GM18861 (cell line): ENCODE measurements around the gene DLG5.

ENCODE experiments used
- ATAC-seq: cut with Tn5 transposase; IDR thresholded peaks from one replicate; pipeline ENCODE4 v1.9.1; 2021; ENCODE audit not compliant: unreplicated experiment

DLG5 gene

DNA sequence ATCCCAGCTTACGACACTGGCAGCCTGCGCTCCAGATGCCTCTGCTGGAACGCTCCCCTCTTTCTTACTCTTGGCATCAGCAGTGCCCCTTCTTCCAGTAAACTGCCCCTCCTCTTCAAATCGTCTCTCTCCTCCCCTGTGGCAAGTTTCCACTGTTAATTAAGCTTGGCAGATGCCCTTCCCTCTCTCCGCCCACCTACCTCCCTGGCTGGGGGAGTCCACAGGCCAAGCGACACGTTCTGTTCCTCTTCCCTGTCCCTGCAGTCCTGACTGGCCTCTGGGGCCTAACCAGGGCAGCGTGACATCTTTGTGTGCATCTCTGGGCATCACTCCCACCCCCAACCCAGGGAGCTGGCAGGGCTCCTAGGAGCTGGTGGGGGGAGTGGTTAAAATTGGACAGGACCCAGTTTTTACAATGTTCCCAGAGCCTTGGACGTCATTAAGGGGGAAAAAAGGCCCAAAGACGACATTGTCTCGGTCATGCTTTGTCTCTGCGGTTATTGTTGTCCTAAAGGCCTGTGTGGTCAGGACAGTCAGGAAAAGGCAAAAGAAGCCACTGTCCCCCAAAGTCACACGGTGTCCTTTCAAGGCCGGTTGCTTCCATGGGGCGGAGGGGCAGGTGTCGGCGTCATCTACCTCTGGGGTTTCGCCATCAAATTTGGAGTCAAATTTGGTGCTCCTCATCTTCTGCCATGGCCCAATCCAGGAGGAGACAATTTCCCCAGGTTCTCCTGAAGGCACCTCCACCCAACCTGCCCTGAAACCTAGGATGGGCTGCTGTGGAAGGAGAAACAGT is 54.2 kb downstream of the DLG5 start:
- ATAC-seq, result no peak

DNA sequence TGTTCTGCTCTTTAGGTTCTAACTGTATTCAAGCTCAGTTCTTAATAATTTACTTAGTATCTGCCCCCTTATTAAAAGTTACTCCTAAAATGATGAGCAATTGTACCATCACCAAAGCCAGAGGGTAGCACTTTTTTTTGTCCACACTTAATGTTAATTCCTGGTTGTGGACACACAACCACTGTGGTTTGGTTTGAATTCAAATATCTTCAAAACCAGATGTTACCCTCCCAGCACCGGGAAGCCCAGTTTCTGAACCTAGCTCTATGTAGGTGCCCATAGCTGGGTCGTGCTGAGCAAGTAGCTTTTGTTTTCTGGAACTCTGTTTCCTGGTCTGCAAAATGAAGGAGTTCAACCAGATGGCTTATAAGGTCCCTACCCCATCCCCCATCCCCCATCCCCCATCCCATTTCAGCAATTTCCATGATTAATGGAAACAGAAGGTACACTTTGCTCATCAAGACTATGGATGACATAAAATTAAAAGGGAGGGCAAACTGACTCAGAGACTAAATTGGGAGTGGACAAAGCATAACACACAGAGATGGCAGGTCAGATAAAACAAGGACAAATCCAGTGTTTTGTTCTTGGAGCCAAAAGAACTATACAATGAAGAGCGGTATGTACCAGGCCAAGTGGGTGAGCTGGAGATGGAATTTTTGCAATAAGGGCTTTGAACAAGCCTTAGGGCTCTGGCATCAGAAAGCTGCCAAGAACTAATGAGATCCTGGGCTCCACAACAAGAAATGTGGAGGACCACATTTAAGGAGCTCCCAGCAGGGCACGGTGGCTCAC is 56.7 kb downstream of the DLG5 start:
- no peak for ATAC-seq

DNA sequence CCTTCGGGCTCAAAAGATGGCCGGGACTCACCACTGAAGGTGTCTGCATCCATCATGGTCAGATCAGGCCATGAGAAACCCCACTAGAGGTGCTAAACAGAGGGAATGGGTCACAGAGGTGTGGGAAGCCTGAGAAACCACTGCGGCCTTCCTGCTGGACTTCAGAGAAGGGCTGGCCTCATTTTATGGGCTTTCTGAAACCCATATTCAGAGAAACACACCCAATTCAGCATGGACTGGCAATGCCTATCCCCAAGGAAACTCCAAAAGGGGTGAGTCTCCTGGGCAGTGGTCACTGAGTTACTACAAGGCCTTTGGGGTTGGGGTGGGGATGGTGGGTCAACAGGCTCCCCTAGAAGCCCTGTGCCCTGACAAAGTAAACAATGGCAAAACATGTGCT is 58.0 kb downstream of the DLG5 start:
- ATAC-seq, result no peak

DNA sequence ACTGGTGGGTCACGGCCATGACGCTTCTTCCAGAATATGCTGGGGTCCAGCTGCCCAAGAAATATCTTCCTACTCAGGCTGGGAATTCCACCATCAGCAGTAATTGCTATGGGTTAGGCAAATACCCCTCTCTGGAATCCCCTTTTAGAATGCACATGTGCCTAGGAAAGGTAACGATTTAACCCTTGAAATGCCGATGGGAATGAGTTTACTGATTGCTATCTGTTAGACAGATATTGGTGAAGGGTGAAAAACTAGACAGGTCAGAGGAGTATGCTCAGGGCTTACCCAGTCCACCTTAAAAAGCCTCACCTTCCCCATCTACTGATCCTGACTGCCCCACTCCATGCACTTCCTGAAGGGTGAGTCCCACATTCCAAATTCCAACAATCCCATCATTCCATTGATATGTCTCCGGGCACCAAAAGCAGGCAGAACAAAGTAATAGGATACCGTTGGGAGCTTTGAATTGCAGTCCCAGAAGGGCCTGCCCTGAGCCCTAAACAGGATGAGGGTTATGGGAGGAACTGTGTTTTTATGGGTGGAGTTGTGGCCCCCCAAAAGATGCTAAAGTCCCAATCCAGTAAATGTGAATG is 59.3 kb downstream of the DLG5 start:
- ATAC-seq, result no peak

DNA sequence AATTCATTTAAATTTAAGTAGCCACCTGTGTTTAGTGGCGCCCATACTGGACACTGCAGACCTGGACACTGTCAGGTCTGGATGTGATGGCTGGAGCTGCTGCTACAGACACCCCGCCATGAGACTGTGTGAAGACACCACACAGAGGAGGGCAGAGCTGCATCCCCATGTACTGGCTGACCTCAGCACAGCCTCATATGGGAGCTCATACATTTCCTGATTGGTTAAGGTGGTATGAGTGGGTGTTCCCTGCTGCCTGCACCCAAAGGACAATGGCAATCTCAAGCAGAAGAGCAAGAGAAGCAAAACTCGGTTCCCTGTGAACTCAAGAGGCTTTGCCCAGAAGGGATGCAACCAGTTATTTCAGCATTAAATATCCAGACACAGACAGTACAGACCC is 60.0 kb downstream of the DLG5 start:
- ATAC-seq, result no peak

DNA sequence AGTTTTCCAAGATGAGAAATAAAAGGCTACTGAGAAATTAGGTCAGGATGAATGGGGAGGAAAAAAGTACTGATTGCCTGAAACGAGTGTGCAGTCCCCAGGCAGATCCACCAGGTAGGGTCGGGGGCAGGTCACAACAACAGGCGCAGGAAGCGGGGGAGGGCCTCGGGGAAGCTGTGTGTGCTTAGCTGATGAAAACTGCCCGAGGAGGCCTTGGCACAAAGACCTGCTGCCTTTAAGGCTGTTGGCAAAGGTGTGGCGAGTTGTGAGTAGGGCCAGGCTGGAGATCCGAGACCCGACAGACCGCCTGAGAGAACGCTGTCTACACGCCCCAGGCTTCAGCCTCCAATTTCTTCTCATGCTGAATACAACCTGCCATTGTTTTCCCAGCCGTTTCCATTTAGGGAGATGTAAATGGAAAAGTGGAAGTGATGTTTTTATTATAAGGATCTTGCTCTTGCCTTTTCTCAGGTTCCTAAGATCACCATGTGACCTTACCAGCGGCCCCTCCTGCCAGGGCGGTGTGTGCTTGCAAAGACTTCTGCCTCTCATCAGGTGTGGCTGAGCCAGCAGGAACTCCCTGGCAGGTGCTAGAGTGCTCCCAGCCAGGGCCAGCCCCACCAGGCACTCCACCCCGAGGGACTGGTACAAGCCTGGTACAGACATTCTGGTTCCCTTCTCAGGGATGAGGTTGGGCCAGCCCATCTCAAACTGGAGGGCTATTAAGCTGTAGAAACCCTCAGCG is 60.8 kb downstream of the DLG5 start:
- no peak for ATAC-seq

DNA sequence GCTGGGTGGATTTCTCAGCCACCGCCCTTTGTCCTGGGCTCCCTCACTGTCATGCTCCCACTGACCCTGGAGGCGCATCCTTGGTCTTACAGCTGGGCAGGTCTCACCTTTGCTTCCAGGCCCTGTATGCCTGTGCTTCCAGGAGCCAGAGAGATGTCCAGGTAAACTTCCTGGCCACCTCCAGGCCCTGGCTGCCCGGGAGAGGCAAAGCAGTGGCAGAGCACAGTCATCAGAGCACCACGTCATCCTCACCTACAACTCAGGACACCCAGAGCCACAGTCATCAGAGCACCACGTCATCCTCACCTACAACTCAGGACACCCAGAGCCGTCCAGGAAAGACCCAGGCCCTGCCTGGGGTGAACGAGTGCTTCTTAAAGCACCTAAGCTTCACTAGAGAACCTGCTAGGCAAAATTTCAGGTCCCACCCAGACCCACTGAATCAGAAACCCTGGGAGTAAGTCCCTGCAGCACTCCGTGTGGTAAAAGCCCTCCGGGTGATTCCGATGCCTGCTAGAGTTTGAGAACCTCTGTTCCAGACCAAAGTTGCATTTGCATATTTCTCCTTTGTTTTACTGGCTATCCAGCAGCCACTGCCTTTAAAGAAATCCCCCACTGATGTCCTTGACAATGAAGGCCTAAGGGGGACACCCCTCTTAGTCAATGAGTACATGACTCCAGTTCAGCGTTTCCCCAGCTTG is 62.3 kb downstream of the DLG5 start:
- no peak for ATAC-seq

DNA sequence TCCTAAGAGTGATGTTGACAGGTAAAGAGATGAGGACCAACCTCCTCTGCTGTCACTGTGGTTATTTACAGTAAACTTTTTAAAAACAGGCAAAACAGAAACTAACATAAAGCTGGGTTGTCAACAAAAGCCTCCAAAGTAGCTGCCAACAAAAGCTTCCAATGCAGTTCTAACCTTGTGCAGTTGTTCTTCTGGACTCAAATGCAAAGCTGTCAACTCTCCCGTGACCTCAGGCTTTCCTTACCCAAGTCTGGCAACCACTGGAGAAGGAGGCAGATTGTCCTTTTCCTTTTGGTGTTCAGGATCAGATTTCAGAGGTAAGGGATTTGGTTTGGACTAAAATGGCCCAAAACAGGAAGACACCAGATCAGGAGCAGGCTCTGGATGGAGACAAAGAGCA is 63.1 kb downstream of the DLG5 start:
- ATAC-seq, result no peak

DNA sequence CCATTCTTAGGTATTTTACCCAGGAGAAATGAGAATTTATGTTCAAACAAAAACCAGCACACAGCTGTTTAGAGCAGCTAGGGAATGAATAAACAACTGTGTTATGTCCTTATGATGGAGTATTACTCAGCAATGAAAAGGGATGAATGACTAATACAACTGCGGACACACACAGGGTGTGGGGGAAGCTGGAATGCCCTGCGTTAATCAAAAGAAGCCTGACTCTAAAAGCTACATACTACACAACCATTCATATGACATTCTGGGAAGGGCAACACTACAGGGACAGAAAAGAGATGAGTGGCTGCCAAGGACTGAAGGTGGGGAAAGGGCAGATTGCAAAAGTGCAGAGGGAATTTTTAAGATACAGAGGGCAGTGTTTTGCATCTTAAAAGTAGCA is 64.0 kb downstream of the DLG5 start:
- no peak for ATAC-seq

DNA sequence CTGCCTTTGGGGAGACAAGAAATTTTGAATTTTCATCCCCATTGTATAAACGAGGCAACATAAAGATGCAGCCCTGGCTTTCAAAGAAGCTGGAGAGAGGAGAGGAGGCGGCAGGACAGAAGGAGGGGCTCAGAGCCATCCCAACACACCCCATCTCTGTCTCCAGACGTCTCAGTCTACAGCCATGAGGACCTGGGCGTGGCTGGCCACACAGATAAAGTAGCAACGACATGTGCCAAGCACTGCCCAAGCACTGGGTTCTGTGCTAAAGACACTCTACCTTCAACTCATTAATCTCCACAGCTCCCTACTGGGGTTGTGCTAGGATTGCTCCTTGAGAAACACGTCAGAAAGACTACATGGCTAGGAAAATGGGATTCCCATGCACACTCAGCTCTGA is 65.2 kb downstream of the DLG5 start:
- no peak for ATAC-seq

DNA sequence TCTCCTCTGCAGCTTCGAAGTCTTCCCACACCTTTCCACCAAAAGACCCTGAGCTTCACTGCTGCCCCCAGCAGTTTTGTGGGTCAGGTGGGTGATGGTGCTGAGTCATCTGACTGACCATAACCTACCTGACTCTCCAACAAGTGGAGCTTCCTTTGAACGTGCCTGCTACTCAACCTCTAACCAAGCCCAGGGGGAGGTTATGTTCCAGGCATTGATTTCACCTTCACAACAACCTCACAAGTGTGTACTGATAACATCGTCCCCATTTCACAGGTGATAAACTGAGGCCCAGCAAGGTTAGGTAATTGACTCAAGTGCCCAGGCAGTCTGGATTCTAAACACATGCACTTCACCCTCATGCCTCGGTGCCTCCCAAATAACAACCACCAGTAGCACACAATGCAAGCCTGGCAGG is 66.7 kb downstream of the DLG5 start:
- ATAC-seq, result no peak

DNA sequence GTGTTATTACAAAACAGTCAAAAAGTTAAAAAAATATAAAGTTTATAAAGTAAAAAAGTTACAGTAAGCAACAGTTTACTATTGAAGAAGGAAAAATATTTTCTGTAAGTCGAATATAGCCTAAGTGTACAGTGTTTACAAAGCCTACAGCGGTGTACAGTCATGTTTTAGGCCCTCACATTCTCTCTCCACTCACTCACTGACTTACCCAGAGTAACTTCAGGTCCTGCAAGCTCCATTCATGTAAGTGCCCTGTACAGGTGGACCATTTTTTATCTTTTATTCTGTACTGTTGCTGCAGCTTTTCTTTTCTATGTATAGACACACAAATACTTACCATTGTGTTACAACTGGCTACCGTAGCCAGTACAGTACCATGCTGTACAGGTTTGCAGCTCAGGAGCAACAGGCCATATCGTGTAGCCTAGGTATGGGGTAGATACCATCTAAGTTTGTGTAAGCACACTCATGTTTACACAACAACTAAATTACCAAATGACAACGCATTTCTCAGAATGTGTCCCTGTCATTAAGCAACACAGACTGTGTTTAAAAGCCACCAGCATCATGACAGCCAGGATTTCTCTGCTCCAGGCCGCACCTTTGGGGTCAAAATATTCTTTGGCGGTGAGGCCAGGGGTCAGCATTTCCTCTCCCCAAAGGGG is 67.2 kb downstream of the DLG5 start:
- ATAC-seq, result no peak

DNA sequence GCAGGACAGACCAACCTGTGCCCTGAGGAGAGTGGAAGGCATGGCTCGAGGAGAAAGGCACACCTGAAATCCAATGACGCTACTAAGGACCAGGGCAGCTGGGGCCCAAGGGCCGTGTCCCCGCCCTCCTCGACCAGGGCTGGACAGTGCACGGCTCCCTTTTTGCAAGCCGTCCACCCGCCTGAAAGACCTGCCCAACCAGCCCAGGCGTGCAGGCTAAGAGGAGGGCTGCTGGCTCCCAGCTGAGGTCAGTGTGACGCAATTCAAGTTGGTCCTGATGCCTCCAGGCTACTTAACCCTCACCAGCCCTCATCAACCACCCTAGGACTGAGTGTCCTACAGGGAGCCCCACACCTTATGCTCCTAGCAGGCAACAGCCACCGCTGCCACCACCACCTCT is 69.3 kb downstream of the DLG5 start:
- ATAC-seq, result no peak

DNA sequence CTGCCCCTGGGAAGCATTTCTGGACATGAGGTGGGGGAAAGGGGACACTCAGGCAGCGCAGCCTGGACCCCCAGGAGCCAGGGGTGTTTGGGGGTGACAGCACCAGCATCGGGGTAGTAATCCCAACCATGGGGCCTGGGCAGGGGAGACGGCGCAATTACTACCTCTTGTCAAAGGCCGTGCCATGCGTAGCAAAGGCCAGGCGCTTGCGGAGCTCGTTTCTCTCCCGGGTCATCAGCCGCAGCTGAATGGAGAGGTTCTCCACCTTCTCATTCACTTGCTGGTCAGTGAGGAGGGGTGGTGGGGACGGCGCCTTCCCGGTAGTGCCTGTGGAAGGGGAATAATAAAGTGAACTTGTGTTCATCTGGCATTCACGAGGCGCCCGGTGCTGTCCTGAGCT is 70.0 kb downstream of the DLG5 start:
- ATAC-seq, result no peak

DNA sequence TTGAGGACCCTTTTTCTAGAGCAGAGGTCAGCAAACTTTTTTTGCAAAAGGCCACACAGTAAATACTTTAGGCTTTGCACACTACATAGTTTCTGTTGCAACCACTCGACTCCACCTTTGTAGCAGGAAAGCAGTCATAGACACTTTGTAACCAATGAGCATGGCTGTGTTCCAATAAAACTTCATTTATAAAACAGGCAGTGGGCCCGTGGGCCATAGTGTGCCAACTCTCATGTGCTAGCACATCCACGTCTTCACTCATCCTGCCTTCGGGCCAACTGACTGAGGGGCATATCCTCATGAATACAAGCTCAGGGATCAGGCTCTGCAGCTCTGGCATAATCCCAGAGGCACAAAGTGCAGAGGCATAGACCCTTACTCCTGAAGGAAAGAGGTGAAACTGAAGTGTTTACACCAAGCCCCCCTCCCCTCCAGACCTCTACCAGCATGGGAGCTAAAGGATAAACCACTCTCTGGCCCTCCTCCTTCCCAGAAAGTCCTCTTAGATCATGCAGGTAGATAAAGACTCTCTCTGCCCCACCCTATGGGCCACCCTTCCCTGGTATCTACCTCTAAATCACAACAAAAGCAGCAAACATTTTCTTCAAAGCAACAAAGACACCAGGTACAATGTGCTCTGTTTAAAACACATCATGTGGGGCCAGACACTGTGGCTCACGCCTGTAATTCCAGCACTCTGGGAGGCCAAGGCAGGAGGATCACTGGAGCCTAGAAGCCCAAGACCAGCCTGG is 71.0 kb downstream of the DLG5 start:
- no peak for ATAC-seq

DNA sequence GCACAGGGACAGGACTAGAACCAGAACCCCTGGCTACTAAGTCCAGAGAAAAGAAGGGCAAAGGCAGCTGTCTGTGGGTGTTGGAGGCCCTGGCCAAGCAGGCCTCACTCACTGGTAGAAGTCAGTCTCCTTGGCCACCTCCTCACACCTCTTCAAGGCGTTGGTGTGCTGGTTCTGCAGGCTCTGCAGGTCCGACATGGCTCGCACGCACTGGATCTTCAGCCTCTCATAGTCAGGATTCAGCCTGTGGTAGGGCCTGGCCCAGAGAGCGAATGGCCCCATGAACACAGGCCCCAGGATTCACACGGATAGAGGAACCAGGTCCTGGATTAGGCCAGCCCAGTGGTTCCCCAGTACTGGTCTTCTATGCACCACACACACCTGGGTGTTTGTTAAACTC is 72.4 kb downstream of the DLG5 start:
- ATAC-seq, result no peak

DNA sequence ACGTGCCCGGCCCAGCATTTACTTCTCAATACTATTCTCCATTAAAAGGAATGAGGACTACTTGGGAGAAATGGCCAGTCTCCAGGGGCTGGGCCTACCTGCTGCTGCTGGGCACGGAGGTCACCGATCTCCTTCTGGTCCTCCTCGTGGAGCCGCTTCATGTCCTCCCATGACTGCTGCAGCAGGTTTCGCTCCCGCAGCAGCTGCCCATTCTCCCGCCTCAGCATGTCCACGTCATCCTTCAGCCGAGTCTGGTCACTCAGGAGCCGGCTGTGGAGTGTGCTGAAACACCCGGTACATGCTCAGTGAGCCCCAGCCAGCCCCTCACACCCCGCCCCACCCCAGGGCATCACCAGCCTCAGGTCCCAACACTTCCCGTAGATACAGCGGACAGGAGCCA is 73.3 kb downstream of the DLG5 start:
- ATAC-seq, result no peak

DNA sequence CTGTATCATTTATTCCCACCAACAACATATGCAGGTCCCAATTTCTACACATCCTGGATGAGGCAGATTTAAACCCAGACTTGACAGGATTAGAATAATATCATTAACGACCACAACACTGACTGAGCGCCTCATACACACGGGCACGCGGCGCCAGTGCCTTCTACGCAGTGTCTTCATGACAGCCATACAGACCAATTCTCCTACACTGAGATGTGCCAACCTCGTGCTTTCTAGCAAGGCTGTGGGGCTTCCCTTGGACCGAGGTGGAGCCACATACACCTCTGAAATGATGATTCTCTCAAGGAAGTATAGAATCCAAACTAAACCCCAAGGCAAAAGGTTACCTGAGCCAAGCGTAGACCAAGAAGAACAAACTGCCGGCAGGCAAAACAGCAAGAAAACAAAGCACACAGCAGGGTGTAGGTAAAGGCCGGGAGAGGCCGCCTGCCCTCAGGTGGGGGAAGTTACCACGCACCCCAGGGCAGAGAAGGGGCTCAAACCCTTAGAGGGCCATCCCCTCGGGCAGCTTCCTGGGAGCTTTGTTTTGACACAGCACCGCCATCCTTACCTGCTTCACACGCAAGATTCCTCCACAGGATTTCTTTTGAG is 75.8 kb downstream of the DLG5 start:
- ATAC-seq, result no peak

DNA sequence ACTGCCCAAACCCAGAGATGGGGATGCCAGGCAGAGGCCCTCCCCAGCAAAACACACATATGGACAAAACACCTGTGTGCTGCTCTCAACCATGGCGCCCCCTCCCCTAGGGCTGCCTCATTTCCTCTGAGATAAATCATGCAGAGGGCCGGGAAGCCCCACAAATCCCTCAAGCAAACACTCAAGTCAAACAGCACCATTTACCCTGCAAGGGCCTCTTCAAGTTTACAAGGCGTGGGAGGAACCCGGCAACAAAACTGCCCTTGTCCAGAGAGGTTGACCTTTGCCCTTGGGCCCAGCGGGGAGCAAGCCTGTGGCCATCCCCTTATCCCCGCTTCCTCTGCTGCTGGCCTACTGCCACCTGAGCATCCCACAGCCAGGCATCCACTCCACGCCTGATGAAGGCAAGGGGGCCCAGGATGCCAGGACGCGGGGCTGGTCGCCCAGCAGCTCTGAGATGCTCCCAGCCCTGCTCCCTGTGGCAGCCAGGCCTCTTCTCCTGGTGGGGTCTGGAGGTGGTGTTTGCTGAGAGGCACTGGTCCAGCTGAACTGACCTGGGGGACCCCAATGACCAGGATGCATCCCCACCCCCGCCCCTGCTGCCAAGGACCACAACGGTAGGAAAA is 77.4 kb downstream of the DLG5 start:
- ATAC-seq, result no peak
